Activated CD8-positive, alpha-beta T cell treated with anti-CD3 and anti-CD28 coated beads for 36 hours (primary cell): ENCODE results near the gene EDEM2. TPM values are rescaled to one million over a fixed set of nuclear protein-coding genes. Genes with fewer than 3 reads are reported as not detected.
A peak's percentile ranks its signal among the peaks of the same experiment; 100 is the strongest.
"Not testable (repeated sequence)": the region's sequence is repeated elsewhere in the genome, so short reads cannot be mapped to it uniquely, and the experiment has no call there.

Experiments
- ATAC-seq: fragments of 200-7000 bp; cut with Tn5 transposase; one replicate; pipeline ENCODE4 v1.10.0; 2021; ENCODE audit warnings: mild to moderate bottlenecking, moderate library complexity
- CTCF ChIA-PET: fragments of 350-600 bp; sonication (Branson Sonifier 250); formaldehyde crosslinking; loops from one replicate; lab custom pipeline; 2021; ENCODE audit warnings: antibody characterized with exemption; lab: Charles Lee
- POLR2A ChIA-PET: fragments of 350-600 bp; sonication (Branson Sonifier 250); formaldehyde crosslinking; loops from one replicate; lab custom pipeline; 2021; ENCODE audit warnings: antibody characterized with exemption; lab: Charles Lee
- DNase-seq: peaks from one replicate; pipeline ENCODE4 v3.0.0-alpha.2; 2020
- H3K27ac Mint-ChIP-seq: one replicate; pipeline ENCODE4 v1.8.0; 2021; ENCODE audit warnings: mild to moderate bottlenecking, mixed read lengths
- H3K27me3 Mint-ChIP-seq: one replicate; pipeline ENCODE4 v1.8.0; 2021; ENCODE audit warnings: mixed read lengths
- H3K36me3 Mint-ChIP-seq: one replicate; pipeline ENCODE4 v1.8.0; 2021; ENCODE audit warnings: low read depth, mixed read lengths
- H3K4me1 Mint-ChIP-seq: one replicate; pipeline ENCODE4 v1.8.0; 2021; ENCODE audit warnings: low read depth, mixed read lengths
- H3K4me3 Mint-ChIP-seq: one replicate; pipeline ENCODE4 v1.8.0; 2021; ENCODE audit warnings: mild to moderate bottlenecking, moderate library complexity, mixed read lengths
- H3K9me3 Mint-ChIP-seq: one replicate; pipeline ENCODE4 v1.8.0; 2021; ENCODE audit warnings: mixed read lengths
- CTCF ChIP-seq: fragments of 200-600 bp; IDR thresholded peaks from one replicate; pipeline ENCODE4 v1.8.0; 2022; ENCODE audit warnings: antibody characterized with exemption, mild to moderate bottlenecking
- intact Hi-C: fragments of 100-400 bp; cut with micrococcal nuclease; formaldehyde crosslinking; loops from one replicate; pipeline ENCODE4 v1.10.0; 2022
- total RNA-seq, 2 experiments: library from RNA; stranded (reverse); gene quantifications; one replicate each; pipeline ENCODE4 v1.2.3, GENCODE V29; 2021

The EDEM2 gene
- total RNA-seq, 2 experiments from 2014 or later: 14.4 to 16.0 TPM

GRCh38 chr20:35117629-35118028, 29.5 kb downstream of the EDEM2 start:
- Mint-ChIP-seq H3K4me1 (peaks cover 2% of the 10 kb centered on the region), H3K4me3 (no peak overlapping the region), H3K36me3 (peaks cover 15% of the 10 kb centered on the region), H3K27ac (peak overlapping the region; percentile 21), H3K27me3 (no peaks in the 10 kb centered on the region), H3K9me3 (no peaks in the 10 kb centered on the region)
- ATAC-seq (no peak), DNase-seq (no peak)
- intact Hi-C loops: no loop called here
- no peak for TF ChIP-seq CTCF
- ChIA-PET POLR2A (interaction anchor here (1.5 kb wide), 1 partner anchor 21 kb away, joined by 4 read pairs; no protein-coding TSS in a partner anchor), CTCF (no interaction called here)

GRCh38 chr20:35117196-35117595, 29.9 kb downstream of the EDEM2 start:
- DNase-seq (no peak), ATAC-seq (no peak)
- Mint-ChIP-seq H3K36me3 (peaks cover 15% of the 10 kb centered on the region), H3K4me3 (no peak overlapping the region), H3K4me1 (peaks cover 2% of the 10 kb centered on the region), H3K27ac (peak overlapping the region; percentile 58), H3K27me3 (no peaks in the 10 kb centered on the region), H3K9me3 (no peaks in the 10 kb centered on the region)
- CTCF ChIA-PET: no interaction called here
- POLR2A ChIA-PET: no interaction called here
- no peak for TF ChIP-seq CTCF
- intact Hi-C loops: no loop called here

GRCh38 chr20:35116258-35116657, 30.9 kb downstream of the EDEM2 start:
- ChIA-PET CTCF (interaction anchor here (0.8 kb wide), 1 partner anchor 20 kb away, joined by 4 read pairs; no protein-coding TSS in a partner anchor), POLR2A (interaction anchor here (1.5 kb wide), 1 partner anchor 10 kb away, joined by 4 read pairs; no protein-coding TSS in a partner anchor)
- Mint-ChIP-seq H3K4me3 (no peak overlapping the region), H3K27ac (peak overlapping the region; percentile 11), H3K9me3 (no peaks in the 10 kb centered on the region), H3K27me3 (no peaks in the 10 kb centered on the region), H3K36me3 (peaks cover 11% of the 10 kb centered on the region), H3K4me1 (peaks cover 6% of the 10 kb centered on the region)
- no peak for TF ChIP-seq CTCF
- intact Hi-C loops: no loop called here
- DNase-seq: no peak
- ATAC-seq: no peak

GRCh38 chr20:35115606-35116005, 31.5 kb downstream of the EDEM2 start:
- TF ChIP-seq CTCF: no peak
- Mint-ChIP-seq H3K27me3 (no peaks in the 10 kb centered on the region), H3K4me1 (peaks cover 8% of the 10 kb centered on the region), H3K9me3 (no peaks in the 10 kb centered on the region), H3K27ac (no peak overlapping the region), H3K4me3 (no peak overlapping the region), H3K36me3 (peaks cover 9% of the 10 kb centered on the region)
- ATAC-seq (no peak), DNase-seq (no peak)
- ChIA-PET CTCF (interaction anchor here (1.0 kb wide), 1 partner anchor 94 kb away, joined by 3 read pairs; no protein-coding TSS in a partner anchor), POLR2A (interaction anchor here (1.5 kb wide), 1 partner anchor 11 kb away, joined by 4 read pairs; no protein-coding TSS in a partner anchor)
- intact Hi-C loops: no loop called here

GRCh38 chr20:35112276-35112675, 34.9 kb downstream of the EDEM2 start:
- DNase-seq, H3K4me3 Mint-ChIP-seq, H3K27ac Mint-ChIP-seq, H3K36me3 Mint-ChIP-seq, H3K4me1 Mint-ChIP-seq, ATAC-seq, POLR2A ChIA-PET, intact Hi-C loops, H3K9me3 Mint-ChIP-seq, H3K27me3 Mint-ChIP-seq: not testable (repeated sequence)
- CTCF ChIA-PET: interaction anchor here (1.6 kb wide), 1 partner anchor 97 kb away, joined by 6 read pairs; no protein-coding TSS in a partner anchor
